Measurements from ENCODE around the gene GASK1A.

DNA sequence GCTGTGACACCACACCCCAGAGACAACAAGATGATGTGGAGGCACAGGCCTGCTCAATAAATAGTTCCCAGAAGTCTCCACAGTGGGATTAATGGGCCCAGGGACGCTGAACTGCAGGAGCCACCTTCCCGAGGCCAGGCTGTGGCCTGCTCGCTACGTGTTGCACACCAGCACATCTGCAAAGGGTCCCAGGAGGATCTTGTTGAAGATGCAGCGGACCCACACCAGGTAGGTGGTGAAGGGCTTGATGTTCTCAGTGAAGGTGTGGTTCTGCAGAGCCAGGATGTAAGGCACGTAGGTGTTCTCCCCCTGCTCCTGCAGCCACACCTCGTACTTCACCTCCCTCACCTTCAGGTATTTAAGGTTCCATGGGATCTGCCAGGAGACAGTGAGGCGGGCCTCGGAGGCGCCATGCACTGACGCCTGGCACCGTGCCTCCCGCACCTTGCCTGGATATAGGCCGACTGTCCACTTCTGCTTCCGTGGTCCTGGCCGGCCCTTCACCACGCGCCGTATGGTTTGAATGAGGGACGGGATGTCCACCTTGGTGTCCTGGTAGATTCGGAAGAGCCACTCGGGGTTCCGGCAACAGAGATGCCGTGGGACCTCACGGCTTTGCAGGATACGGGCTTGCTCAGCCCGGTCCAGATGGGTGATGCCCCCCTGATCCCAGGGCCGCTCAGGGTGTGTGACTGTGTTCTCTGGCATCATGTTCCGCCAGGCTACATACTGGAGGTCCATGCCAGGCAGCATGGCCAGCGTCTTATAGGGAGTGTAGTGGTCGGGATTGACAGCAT is 100.6 kb downstream of the GASK1A start:
- TF ChIP-seq CTCF (IDR thresholded peaks at IDR 0.05): no peak
- no peak for TF ChIP-seq POLR2A (IDR thresholded peaks at IDR 0.05)

Data from body of pancreas (tissue), 4 donors.